ENCODE data around the gene DRD2. TPM values are rescaled to one million over a fixed set of nuclear protein-coding genes. Genes with fewer than 3 reads are reported as not detected.

DRD2 gene
- total and polyA plus RNA-seq, 9 donors, result 0.02 to 1.0 (median 0.25) TPM; not detected in 2

GRCh38 chr11:113494021-113494420, 18.8 kb upstream of the DRD2 start:
- no peaks in the 10 kb centered on the region for H3K27me3 ChIP-seq
- TF ChIP-seq POLR2A (IDR thresholded peaks at IDR 0.05) (no peak), EP300 (IDR thresholded peaks at IDR 0.05) (no peak), CTCF (IDR thresholded peaks at IDR 0.05) (no peak)
- no peak for DNase-seq
- H3K36me3 ChIP-seq, result no peaks in the 10 kb centered on the region
- intact Hi-C loops (cut with DNase I), result no loop called here
- H3K27ac ChIP-seq, result no peak overlapping the region
- no peaks in the 10 kb centered on the region for H3K9me3 ChIP-seq
- WGBS, 3 donors, result 64 to 76% (median 70%) methylated on average over 6 of the region's 6 CpGs
- no peak overlapping the region for H3K4me3 ChIP-seq
- H3K4me1 ChIP-seq (ENCODE audit: insufficient read depth), result no peaks in the 10 kb centered on the region

DNA sequence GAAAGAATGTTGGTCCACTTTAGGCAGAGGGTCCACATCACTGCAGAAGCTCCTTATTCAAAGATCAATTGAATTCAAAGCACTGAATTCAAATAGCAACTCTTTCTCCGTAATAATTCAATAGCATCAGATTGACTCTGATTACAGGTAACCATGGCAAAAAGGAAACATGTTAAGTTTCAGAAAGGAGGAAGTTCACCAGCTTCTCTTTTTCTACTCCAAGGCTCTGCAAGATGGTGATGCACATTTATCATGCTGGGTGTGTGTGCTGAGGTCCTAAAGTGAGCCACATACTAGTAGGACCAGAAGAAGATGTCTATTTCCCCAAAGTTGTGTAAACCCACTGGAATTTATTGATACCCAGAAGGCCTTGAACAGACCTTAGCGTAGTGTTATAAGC, 18.0 kb upstream of the DRD2 start:
- no peak for TF ChIP-seq POLR2A (IDR thresholded peaks at IDR 0.05)
- no peak for DNase-seq
- intact Hi-C loops (cut with DNase I), result no loop called here
- no peak overlapping the region for H3K27ac ChIP-seq
- no peaks in the 10 kb centered on the region for H3K4me1 ChIP-seq (ENCODE audit: insufficient read depth)
- no peaks in the 10 kb centered on the region for H3K36me3 ChIP-seq
- no peaks in the 10 kb centered on the region for H3K27me3 ChIP-seq
- 80 to 88% (median 88%) methylated on average over 2 of the region's 2 CpGs for WGBS, 3 donors
- H3K9me3 ChIP-seq, result no peaks in the 10 kb centered on the region
- no peak overlapping the region for H3K4me3 ChIP-seq

- no peak for DNase-seq
- no peak overlapping the region for H3K27ac ChIP-seq
- intact Hi-C loops (cut with DNase I), result no loop called here
- H3K4me3 ChIP-seq, result no peak overlapping the region
- no peaks in the 10 kb centered on the region for H3K9me3 ChIP-seq
- H3K36me3 ChIP-seq, result no peaks in the 10 kb centered on the region
- TF ChIP-seq POLR2A (IDR thresholded peaks at IDR 0.05) (no peak), CTCF (IDR thresholded peaks at IDR 0.05) (no peak), EP300 (IDR thresholded peaks at IDR 0.05) (no peak)
- H3K27me3 ChIP-seq, result no peaks in the 10 kb centered on the region
- no peaks in the 10 kb centered on the region for H3K4me1 ChIP-seq (ENCODE audit: insufficient read depth)
Measured at GRCh38 chr11:113488931-113489351, 13.7 kb upstream of the DRD2 start.

DNA sequence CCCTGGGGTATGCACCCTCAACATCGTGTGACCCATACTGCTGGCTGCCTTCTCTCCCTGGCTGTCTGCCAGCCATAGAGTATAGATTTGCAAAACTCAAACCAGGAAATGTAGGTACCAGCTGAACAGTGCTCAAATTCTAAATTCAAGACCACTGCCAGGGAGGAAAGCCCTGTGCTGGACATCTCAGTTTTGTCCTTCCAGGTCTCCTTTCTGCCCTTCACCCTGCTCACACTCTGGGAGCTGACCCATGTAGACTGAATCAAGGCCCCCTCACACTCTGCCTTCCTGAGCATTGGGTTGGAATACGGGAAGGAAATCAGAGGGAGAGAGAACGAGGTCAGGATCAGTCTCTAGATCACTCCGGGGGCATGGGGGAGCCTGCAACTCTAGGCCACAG, 12.4 kb upstream of the DRD2 start:
- no peak for TF ChIP-seq POLR2A (IDR thresholded peaks at IDR 0.05)
- TF ChIP-seq EP300 (IDR thresholded peaks at IDR 0.05), result no peak
- TF ChIP-seq CTCF (IDR thresholded peaks at IDR 0.05), result no peak
- H3K27ac ChIP-seq, result no peak overlapping the region
- no peak for DNase-seq
- WGBS, 3 donors, result 66 to 90% (median 68%) methylated on average over 4 of the region's 4 CpGs
- H3K36me3 ChIP-seq, result no peaks in the 10 kb centered on the region
- no peaks in the 10 kb centered on the region for H3K4me1 ChIP-seq (ENCODE audit: insufficient read depth)
- H3K9me3 ChIP-seq, result no peaks in the 10 kb centered on the region
- intact Hi-C loops (cut with DNase I), result no loop called here
- no peak overlapping the region for H3K4me3 ChIP-seq
- no peaks in the 10 kb centered on the region for H3K27me3 ChIP-seq

- TF ChIP-seq CTCF (IDR thresholded peaks at IDR 0.05) (no peak), POLR2A (IDR thresholded peaks at IDR 0.05) (no peak), EP300 (IDR thresholded peaks at IDR 0.05) (no peak)
- no peak for DNase-seq
- WGBS, 3 donors, result 82 to 96% (median 83%) methylated on average over 2 of the region's 2 CpGs
- no peak overlapping the region for H3K4me3 ChIP-seq
- intact Hi-C loops (cut with DNase I), result no loop called here
- no peaks in the 10 kb centered on the region for H3K4me1 ChIP-seq (ENCODE audit: insufficient read depth)
- no peaks in the 10 kb centered on the region for H3K9me3 ChIP-seq
- H3K27ac ChIP-seq, result no peak overlapping the region
- H3K27me3 ChIP-seq, result no peaks in the 10 kb centered on the region
- H3K36me3 ChIP-seq, result no peaks in the 10 kb centered on the region
Measured at GRCh38 chr11:113484223-113484622, 9.0 kb upstream of the DRD2 start.
